Fibroblast of pulmonary artery (primary cell): ENCODE measurements around the gene MAP4K5.
A peak's percentile ranks its signal among the peaks of the same experiment; 100 is the strongest.

ENCODE experiments used
- DNase-seq: peaks from one replicate; pipeline ENCODE4 v3.0.0-alpha.2; 2010; ENCODE audit warnings: low read depth
- H3K4me3 ChIP-seq: replicated peaks from 2 replicates; pipeline ENCODE4 v1.5.1; 2011; ENCODE audit warnings: low read depth, mild to moderate bottlenecking, control low read depth, low read length, moderate library complexity
- TF ChIP-seq, protein P1 (sequence below): IDR thresholded peaks from 2 replicates; pipeline ENCODE4 v1.5.1; 2011; ENCODE audit warnings: mild to moderate bottlenecking, control low read depth, low read length, inconsistent platforms; ENCODE audit errors: missing control alignments

MAP4K5 gene

DNA sequence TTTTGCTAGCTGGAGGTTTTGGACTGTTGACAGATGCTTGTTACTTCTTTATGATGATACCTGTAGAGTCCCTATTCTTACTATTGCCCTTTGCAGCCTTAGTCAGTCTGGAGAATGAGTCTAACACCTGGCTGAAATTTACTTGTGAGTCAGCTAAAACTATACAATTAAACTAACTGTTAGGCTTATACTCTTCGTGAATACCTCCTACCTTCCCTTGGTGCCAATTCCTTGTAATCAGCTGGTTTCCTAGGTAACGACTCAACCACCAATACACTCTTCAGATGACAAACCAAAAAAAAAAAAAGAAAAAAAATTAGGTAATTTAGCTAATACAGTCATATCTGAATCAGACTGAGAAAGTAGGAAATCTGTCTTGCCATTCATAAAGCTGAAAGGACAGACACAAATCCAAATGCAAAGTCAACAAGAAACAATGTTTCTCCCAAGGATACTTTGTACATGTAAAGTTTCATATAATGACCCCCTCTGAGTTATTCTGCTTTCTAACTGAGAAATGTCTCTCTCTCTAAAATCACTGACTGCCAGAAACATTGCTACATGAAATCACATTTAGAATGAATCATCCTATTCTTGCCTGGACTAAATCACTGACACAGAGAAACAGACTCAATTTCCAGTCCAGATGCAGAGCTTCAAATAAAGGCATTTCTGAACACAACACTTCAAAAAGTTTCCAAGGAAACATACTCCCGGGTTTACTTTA lies 79.2 kb downstream of the MAP4K5 start:
- peak; percentile 89 for DNase-seq

GRCh38 chr14:50452296-50452695 lies 80.1 kb downstream of the MAP4K5 start:
- no peak overlapping the region for H3K4me3 ChIP-seq
- no peak for DNase-seq
- TF ChIP-seq, protein P1, sequence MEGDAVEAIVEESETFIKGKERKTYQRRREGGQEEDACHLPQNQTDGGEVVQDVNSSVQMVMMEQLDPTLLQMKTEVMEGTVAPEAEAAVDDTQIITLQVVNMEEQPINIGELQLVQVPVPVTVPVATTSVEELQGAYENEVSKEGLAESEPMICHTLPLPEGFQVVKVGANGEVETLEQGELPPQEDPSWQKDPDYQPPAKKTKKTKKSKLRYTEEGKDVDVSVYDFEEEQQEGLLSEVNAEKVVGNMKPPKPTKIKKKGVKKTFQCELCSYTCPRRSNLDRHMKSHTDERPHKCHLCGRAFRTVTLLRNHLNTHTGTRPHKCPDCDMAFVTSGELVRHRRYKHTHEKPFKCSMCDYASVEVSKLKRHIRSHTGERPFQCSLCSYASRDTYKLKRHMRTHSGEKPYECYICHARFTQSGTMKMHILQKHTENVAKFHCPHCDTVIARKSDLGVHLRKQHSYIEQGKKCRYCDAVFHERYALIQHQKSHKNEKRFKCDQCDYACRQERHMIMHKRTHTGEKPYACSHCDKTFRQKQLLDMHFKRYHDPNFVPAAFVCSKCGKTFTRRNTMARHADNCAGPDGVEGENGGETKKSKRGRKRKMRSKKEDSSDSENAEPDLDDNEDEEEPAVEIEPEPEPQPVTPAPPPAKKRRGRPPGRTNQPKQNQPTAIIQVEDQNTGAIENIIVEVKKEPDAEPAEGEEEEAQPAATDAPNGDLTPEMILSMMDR = no peak

More for the DNA sequence above, 79.2 kb downstream of the MAP4K5 start:
- TF ChIP-seq, protein P1 = no peak
- no peak overlapping the region for H3K4me3 ChIP-seq

DNA sequence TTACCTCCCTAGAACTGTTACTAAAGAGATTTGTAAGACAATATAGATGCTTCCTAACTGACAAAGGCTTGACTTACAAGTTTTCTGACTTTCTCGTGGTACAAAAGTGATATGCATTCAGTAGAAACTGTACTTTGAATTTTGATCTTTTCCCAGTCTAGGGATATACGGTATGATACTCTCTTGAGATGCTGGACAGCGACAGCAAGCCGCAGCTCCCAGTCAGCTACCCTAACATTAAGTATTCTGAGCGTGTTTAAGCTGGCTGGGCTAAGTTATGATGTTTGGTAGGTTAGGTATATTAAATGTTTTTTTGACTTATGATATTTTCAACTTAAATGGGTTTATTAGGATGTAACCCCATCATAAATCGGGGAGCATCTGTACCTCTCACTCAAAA lies 80.5 kb downstream of the MAP4K5 start:
- no peak overlapping the region for H3K4me3 ChIP-seq
- TF ChIP-seq, protein P1 = no peak
- no peak for DNase-seq

- TF ChIP-seq, protein P1 = no peak
- H3K4me3 ChIP-seq = no peak overlapping the region
- peak; percentile 40 for DNase-seq
These were observed 84.9 kb downstream of the MAP4K5 start for GRCh38 chr14:50447461-50447860.

GRCh38 chr14:50434528-50434927 lies 97.8 kb downstream of the MAP4K5 start:
- TF ChIP-seq, protein P1 = no peak
- no peak overlapping the region for H3K4me3 ChIP-seq
- no peak for DNase-seq

DNA sequence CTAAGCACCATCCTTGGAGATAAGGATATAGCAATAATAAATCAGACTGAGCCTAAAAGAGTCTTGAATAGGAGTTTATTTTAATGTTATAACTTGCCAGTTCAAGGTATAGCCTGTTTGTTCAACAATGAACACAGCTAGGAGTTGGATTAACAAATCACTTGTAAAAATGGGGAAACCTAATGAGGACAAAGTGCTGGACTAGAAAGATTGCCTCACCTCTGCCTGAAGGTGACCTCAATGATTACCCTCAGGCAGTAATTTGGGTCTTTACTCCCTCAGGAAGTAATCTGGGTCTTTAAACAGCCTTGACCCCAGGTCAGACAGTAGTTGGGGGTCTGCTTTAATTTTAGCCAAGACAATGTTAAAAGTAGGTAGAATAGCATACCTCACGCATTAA lies 100.2 kb downstream of the MAP4K5 start:
- no peak for DNase-seq
- H3K4me3 ChIP-seq = no peak overlapping the region
- TF ChIP-seq, protein P1 = no peak

DNA sequence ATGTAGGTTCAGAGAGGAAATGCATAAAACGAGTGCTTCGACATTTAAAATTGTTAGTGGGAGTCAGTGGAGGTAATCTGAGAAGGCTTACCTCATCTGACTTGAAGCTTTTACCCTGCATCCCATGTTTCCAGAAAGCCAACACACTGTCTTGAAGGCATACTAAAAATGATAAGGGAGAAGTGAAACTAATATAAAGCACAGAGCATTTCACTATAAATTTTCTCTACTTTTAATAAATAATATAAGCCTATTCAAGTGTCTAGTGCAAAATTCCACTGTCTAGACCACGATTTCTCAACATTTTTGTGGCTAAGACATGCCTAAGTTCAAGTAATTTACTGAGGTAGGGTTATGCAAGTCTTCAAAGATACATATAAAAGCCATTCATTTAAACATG lies 106.6 kb downstream of the MAP4K5 start:
- peak; percentile 78 for DNase-seq
- no peak overlapping the region for H3K4me3 ChIP-seq
- TF ChIP-seq, protein P1 = no peak
